HG03521 (cell line): ENCODE results near the gene MLLT3.

Experiments used
- ATAC-seq: cut with Tn5 transposase; IDR thresholded peaks from one replicate; pipeline ENCODE4 v1.9.1; 2021; ENCODE audit warnings: mild to moderate bottlenecking, moderate library complexity; ENCODE audit not compliant: unreplicated experiment

Gene MLLT3

GRCh38 chr9:20316372-20316771 lies 305.9 kb downstream of the MLLT3 start:
- no peak for ATAC-seq

GRCh38 chr9:20315677-20316076 lies 306.6 kb downstream of the MLLT3 start:
- no peak for ATAC-seq

GRCh38 chr9:20314981-20315380 lies 307.3 kb downstream of the MLLT3 start:
- no peak for ATAC-seq

GRCh38 chr9:20313415-20313814 lies 308.9 kb downstream of the MLLT3 start:
- ATAC-seq: no peak

GRCh38 chr9:20312732-20313131 lies 309.6 kb downstream of the MLLT3 start:
- no peak for ATAC-seq

- ATAC-seq: no peak
Measured at GRCh38 chr9:20310024-20310423, 312.3 kb downstream of the MLLT3 start.

GRCh38 chr9:20309124-20309523 lies 313.2 kb downstream of the MLLT3 start:
- ATAC-seq: no peak

- no peak for ATAC-seq
Measured at GRCh38 chr9:20307621-20308020, 314.7 kb downstream of the MLLT3 start.

GRCh38 chr9:20305452-20305851 lies 316.8 kb downstream of the MLLT3 start:
- ATAC-seq: no peak

GRCh38 chr9:20303996-20304395 lies 318.3 kb downstream of the MLLT3 start:
- no peak for ATAC-seq

- ATAC-seq: no peak
Measured at GRCh38 chr9:20303066-20303465, 319.2 kb downstream of the MLLT3 start.

GRCh38 chr9:20302197-20302596 lies 320.1 kb downstream of the MLLT3 start:
- no peak for ATAC-seq

- no peak for ATAC-seq
Measured at GRCh38 chr9:20300430-20301115, 321.7 kb downstream of the MLLT3 start.

GRCh38 chr9:20297646-20298084 lies 324.6 kb downstream of the MLLT3 start:
- no peak for ATAC-seq

- no peak for ATAC-seq
Measured at GRCh38 chr9:20295555-20295954, 326.7 kb downstream of the MLLT3 start.

- no peak for ATAC-seq
Measured at GRCh38 chr9:20294046-20294750, 328.1 kb downstream of the MLLT3 start.

- no peak for ATAC-seq
Measured at GRCh38 chr9:20292002-20292401, 330.3 kb downstream of the MLLT3 start.
